Common myeloid progenitor, CD34-positive (primary cell): Measurements from ENCODE around the gene PCDH9.
"Not testable (repeated sequence)": the region's sequence is repeated elsewhere in the genome, so short reads cannot be mapped to it uniquely, and the experiment has no call there.

Source experiments
- CTCF ChIA-PET: fragments of 350-600 bp; sonication (Branson Sonifier 250); formaldehyde crosslinking; loops from one replicate; lab custom pipeline; 2021; ENCODE audit warnings: antibody characterized with exemption; lab: Charles Lee
- POLR2A ChIA-PET: fragments of 350-600 bp; sonication (Branson Sonifier 250); formaldehyde crosslinking; loops from one replicate; lab custom pipeline; 2021; ENCODE audit warnings: antibody characterized with exemption; lab: Charles Lee
- DNase-seq, 3 donors: peaks; one replicate each; pipeline versions ENCODE4 v3.0.0 to v3.0.0-alpha.2; 2013
- H3K27ac ChIP-seq, 2 experiments: 1 replicate in 1 of 2; 2 replicates in 1 of 2; pipeline ENCODE4 v1.7.0; 2013; ENCODE audit warnings: inconsistent platforms in 2 of 2, low read length in 2 of 2, mild to moderate bottlenecking in 2 of 2, low read depth in 1 of 2, moderate library complexity in 1 of 2; ENCODE audit not compliant: severe bottlenecking in 2 of 2, insufficient read depth in 1 of 2, poor library complexity in 1 of 2
- H3K27me3 ChIP-seq, 5 experiments: replicated peaks in 2 of 5; 1 replicate in 3 of 5; 2 replicates in 2 of 5; pipeline versions ENCODE4 v1.6.1 to v1.7.0; 2013; ENCODE audit warnings: low read length in 4 of 5, mild to moderate bottlenecking in 2 of 5, moderate library complexity in 2 of 5, inconsistent platforms in 1 of 5; ENCODE audit not compliant: insufficient read depth in 5 of 5, control insufficient read depth in 4 of 5
- H3K36me3 ChIP-seq, 4 experiments: 1 replicate in 2 of 4; 2 replicates in 2 of 4; pipeline versions ENCODE4 v1.6.1 to v1.7.0; 2013; ENCODE audit warnings: low read length in 3 of 4, control low read depth in 1 of 4, mild to moderate bottlenecking in 1 of 4; ENCODE audit not compliant: control insufficient read depth in 4 of 4, insufficient read depth in 4 of 4
- H3K4me1 ChIP-seq, 4 experiments: 1 replicate in 3 of 4; 2 replicates in 1 of 4; pipeline versions ENCODE4 v1.6.1 to v1.7.1; 2013; ENCODE audit warnings: low read length in 3 of 4, mild to moderate bottlenecking in 3 of 4, control low read depth in 1 of 4, inconsistent platforms in 1 of 4, moderate library complexity in 1 of 4; ENCODE audit not compliant: control insufficient read depth in 4 of 4, insufficient read depth in 4 of 4; ENCODE audit errors: control extremely low read depth in 1 of 4
- H3K4me3 ChIP-seq, 7 experiments: 1 replicate in 4 of 7; 2 replicates in 3 of 7; pipeline versions ENCODE4 v1.5.1 to v1.7.0; 2013; ENCODE audit warnings: mild to moderate bottlenecking in 7 of 7, low read length in 6 of 7, moderate library complexity in 6 of 7, inconsistent platforms in 2 of 7, low read depth in 2 of 7, control low read depth in 1 of 7; ENCODE audit not compliant: insufficient read depth in 4 of 7, control insufficient read depth in 1 of 7; ENCODE audit errors: extremely low read depth in 1 of 7
- H3K9me3 ChIP-seq, 5 experiments: 1 replicate in 4 of 5; 2 replicates in 1 of 5; pipeline versions ENCODE4 v1.6.1 to v1.7.1; 2013; ENCODE audit warnings: low read length in 4 of 5, mild to moderate bottlenecking in 2 of 5, inconsistent platforms in 1 of 5, low read depth in 1 of 5, moderate library complexity in 1 of 5; ENCODE audit not compliant: control insufficient read depth in 4 of 5, insufficient read depth in 2 of 5; ENCODE audit errors: control extremely low read depth in 1 of 5
- WGBS: methylation state at CpG from one replicate; pipeline ENCODE4 v1.1.5; 2013; ENCODE audit not compliant: insufficient coverage; 5-methylcytosine and 5-hydroxymethylcytosine counted together

PCDH9 gene

DNA sequence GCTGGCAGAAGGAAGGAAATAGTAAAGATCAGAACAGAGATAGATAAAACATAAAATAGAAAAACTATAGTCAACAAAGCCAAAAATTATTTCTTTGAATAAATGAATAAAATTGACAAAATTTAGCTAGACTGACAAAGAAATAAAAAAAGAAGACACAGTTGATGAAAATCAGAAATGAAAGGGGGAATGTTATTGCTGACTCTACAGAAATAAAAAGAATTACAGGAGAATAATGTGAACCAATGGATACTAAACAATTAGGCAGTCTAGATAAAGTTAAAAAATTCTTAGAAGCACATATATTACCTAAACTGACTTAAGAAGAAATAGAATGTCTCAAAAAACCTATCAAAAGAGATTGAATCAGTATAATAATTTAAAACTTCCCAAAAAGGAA is 933.8 kb downstream of the PCDH9 start:
- no peaks in the 10 kb centered on the region for H3K4me1 ChIP-seq

DNA sequence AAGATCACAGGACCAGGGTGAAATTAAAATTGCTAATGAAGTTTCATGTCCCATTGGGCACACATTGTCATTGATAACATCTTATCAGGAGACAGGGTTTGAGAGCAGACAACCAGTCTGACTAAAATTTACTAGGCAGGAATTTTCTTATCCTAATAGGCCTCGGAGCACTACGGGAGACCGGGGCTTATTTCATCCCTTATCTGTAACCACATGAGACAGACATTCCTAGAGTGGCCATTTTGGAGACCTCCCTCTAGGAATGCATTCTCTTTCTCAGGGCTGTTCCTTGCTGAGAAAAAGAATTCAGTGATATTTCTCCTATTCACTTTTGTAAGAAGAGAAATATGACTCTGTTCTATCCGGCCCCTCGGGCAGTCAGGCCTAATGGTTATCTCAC is 943.3 kb downstream of the PCDH9 start:
- CTCF ChIA-PET = interaction anchor here (0.6 kb wide), 1 partner anchor 362 kb away, joined by 3 read pairs; no protein-coding TSS in a partner anchor
- H3K9me3 ChIP-seq = peaks cover 0 to 22% (median 8%) of the 10 kb centered on the region in 5 experiments
- DNase-seq = peak; percentile 1 to 29 (median 21)
- H3K27me3 ChIP-seq, H3K4me3 ChIP-seq, POLR2A ChIA-PET, H3K27ac ChIP-seq, H3K36me3 ChIP-seq, H3K4me1 ChIP-seq: not testable (repeated sequence)
- no CpG with 5 or more reads among the region's 5 CpGs for WGBS

More for the DNA sequence above, 933.8 kb downstream of the PCDH9 start:
- H3K9me3 ChIP-seq = peaks cover 0 to 12% (median 0%) of the 10 kb centered on the region in 5 experiments
- H3K27me3 ChIP-seq = no peaks in the 10 kb centered on the region
- no peak overlapping the region for H3K27ac ChIP-seq
- DNase-seq = no peak
- CTCF ChIA-PET = no interaction called here
- H3K36me3 ChIP-seq = no peaks in the 10 kb centered on the region
- POLR2A ChIA-PET = no interaction called here
- no peak overlapping the region for H3K4me3 ChIP-seq

DNA sequence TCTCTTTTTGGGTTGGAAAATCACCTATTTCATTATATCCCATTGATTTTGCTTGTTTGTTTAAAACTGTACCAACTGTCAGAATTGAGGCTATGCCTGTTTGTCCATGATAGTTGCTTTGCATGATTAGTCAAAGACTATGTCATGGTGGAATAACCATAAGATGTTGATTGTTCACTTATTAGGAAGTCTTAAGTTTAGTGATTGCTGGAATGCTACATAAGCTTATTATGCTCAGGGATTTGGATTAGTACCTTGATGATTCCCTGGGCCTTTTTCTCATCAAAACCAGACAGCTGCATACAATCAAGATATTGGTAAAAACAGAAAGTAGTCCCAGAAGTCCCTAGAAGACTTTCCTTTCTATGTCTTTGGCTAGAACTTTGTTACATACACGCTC is 954.7 kb downstream of the PCDH9 start:
- Histone ChIP-seq H3K27me3 (no peaks in the 10 kb centered on the region), H3K9me3 (peaks cover 0 to 10% (median 3%) of the 10 kb centered on the region in 5 experiments), H3K36me3 (no peaks in the 10 kb centered on the region), H3K27ac (no peak overlapping the region), H3K4me3 (no peak overlapping the region), H3K4me1 (no peaks in the 10 kb centered on the region)
- POLR2A ChIA-PET = no interaction called here
- no CpG with 5 or more reads among the region's 1 CpG for WGBS
- DNase-seq = no peak
- CTCF ChIA-PET = no interaction called here

DNA sequence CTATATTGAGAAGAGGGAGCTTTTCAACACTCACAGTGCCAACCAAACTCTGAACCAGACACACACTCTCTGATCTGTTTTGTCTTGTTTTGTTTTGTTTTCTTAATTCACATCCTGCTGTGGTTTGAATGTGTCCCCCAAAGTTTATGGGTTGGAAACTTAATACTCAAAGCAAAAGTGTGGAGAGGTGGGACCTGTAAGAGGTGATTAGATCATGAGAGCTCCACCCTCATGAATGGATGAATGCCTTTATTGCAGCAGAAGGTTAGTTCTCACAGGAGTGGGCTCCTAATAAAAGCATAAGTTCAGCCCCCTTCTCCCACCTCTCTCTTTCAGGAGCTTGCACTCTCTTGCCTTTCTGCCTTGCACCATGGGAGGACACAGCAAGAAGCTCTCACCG is 957.1 kb downstream of the PCDH9 start:
- no peak for DNase-seq
- no CpG with 5 or more reads among the region's 1 CpG for WGBS
- Histone ChIP-seq H3K4me1 (no peaks in the 10 kb centered on the region), H3K4me3 (no peak overlapping the region), H3K36me3 (no peaks in the 10 kb centered on the region), H3K27ac (no peak overlapping the region), H3K9me3 (peaks cover 0 to 10% (median 2%) of the 10 kb centered on the region in 5 experiments), H3K27me3 (no peaks in the 10 kb centered on the region)
- ChIA-PET POLR2A (interaction anchor here (0.7 kb wide), 1 partner anchor 13 kb away, joined by 3 read pairs; no protein-coding TSS in a partner anchor), CTCF (no interaction called here)

GRCh38 chr13:66266761-66267160 is 963.4 kb downstream of the PCDH9 start:
- CTCF ChIA-PET = no interaction called here
- Histone ChIP-seq H3K36me3 (no peaks in the 10 kb centered on the region), H3K27ac (no peak overlapping the region), H3K4me3 (no peak overlapping the region), H3K9me3 (no peaks in the 10 kb centered on the region), H3K4me1 (no peaks in the 10 kb centered on the region), H3K27me3 (no peaks in the 10 kb centered on the region)
- POLR2A ChIA-PET = no interaction called here
- 100% methylated on average over 2 of the region's 5 CpGs for WGBS
- no peak for DNase-seq

DNA sequence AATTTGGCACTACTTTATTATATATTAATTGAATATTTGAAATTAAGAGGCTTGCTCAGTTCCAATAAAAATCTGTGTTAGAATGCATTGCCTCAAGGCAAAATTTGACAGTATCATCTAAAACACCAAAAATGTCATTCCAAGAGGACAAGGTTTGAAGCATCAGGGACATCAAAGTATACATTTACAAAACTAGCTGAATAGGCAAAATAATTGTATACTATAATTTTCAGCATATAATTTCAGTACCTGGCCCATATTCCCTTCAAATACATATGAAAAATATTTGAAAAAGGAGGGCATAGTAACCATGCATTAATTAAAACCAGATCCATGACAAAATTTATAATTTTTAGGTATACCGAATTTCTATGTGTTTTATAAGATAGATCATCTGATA is 963.8 kb downstream of the PCDH9 start:
- H3K4me3 ChIP-seq = no peak overlapping the region
- no peaks in the 10 kb centered on the region for H3K36me3 ChIP-seq
- POLR2A ChIA-PET = no interaction called here
- H3K9me3 ChIP-seq = no peaks in the 10 kb centered on the region
- no CpG with 5 or more reads among the region's 1 CpG for WGBS
- no peak for DNase-seq
- H3K27me3 ChIP-seq = no peaks in the 10 kb centered on the region
- CTCF ChIA-PET = no interaction called here
- H3K27ac ChIP-seq = no peak overlapping the region
- no peaks in the 10 kb centered on the region for H3K4me1 ChIP-seq

- H3K4me3 ChIP-seq = no peak overlapping the region
- POLR2A ChIA-PET = no interaction called here
- CTCF ChIA-PET = no interaction called here
- no peaks in the 10 kb centered on the region for H3K4me1 ChIP-seq
- no peaks in the 10 kb centered on the region for H3K36me3 ChIP-seq
- H3K27me3 ChIP-seq = no peaks in the 10 kb centered on the region
- DNase-seq = no peak
- H3K9me3 ChIP-seq = no peaks in the 10 kb centered on the region
- no peak overlapping the region for H3K27ac ChIP-seq
- WGBS = 95% methylated on average over 3 of the region's 4 CpGs
These were observed 964.8 kb downstream of the PCDH9 start for GRCh38 chr13:66265371-66265770.
